ENCODE results near the gene SRP9.

DNA sequence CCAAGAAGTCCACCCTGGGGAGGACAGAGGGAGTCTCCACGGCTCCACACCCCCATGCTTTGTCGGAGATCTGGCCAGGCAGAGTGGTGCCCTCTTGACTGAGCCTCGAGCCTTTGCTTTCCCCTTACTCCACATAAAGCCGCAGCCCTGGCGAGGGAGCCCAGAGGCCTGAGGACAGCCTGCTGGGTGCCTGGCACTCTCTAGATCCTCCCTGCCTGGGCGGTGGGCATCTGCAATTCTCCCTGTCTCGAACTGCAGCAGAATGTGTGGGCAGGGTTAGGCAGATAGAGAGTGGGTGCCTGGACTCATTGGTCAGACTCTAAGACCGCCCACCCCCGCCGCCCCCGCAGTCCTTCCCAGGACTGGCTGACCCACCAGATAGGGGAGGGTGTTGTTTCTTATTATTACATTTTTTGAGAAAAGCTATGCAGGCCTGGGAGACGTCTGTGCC is 46.2 kb downstream of the SRP9 start:
- TF ChIP-seq, protein P1, sequence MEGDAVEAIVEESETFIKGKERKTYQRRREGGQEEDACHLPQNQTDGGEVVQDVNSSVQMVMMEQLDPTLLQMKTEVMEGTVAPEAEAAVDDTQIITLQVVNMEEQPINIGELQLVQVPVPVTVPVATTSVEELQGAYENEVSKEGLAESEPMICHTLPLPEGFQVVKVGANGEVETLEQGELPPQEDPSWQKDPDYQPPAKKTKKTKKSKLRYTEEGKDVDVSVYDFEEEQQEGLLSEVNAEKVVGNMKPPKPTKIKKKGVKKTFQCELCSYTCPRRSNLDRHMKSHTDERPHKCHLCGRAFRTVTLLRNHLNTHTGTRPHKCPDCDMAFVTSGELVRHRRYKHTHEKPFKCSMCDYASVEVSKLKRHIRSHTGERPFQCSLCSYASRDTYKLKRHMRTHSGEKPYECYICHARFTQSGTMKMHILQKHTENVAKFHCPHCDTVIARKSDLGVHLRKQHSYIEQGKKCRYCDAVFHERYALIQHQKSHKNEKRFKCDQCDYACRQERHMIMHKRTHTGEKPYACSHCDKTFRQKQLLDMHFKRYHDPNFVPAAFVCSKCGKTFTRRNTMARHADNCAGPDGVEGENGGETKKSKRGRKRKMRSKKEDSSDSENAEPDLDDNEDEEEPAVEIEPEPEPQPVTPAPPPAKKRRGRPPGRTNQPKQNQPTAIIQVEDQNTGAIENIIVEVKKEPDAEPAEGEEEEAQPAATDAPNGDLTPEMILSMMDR (IDR thresholded peaks at IDR 0.05): no peak
- TF ChIP-seq ZFX (IDR thresholded peaks at IDR 0.05; ENCODE audit: borderline replicate concordance): no peak
